PC-3 (cell line): Measurements from ENCODE around the gene FRMPD2. TPM values are rescaled to one million over a fixed set of nuclear protein-coding genes. Genes with fewer than 3 reads are reported as not detected.

Experiments used
- ATAC-seq: fragments of 200-7000 bp; cut with Tn5 transposase; 2 replicates; pipeline ENCODE4 v1.9.1; 2020; ENCODE audit warnings: mild to moderate bottlenecking, moderate library complexity
- BruUV-seq: library from RNA; stranded (reverse); fragments of 400-500 nt; replicated peaks from 2 replicates; lab custom pipeline; 2021; lab: Mats Ljungman, UMichigan
- CTCF ChIA-PET: fragments of 300-600 bp; sonication (Branson Sonifier 250); formaldehyde crosslinking; loops from one replicate; lab custom pipeline; 2022; ENCODE audit warnings: antibody characterized with exemption; lab: Charles Lee
- POLR2A ChIA-PET: fragments of 300-600 bp; sonication (Branson Sonifier 250); formaldehyde crosslinking; loops from one replicate; lab custom pipeline; 2022; ENCODE audit warnings: antibody characterized with exemption; ENCODE audit not compliant: unreplicated experiment; lab: Charles Lee
- DNase-seq: peaks from one replicate; pipeline ENCODE4 v3.0.0-alpha.2; 2015
- H2AFZ ChIP-seq: fragments of 300-600 bp; sonication (generic); 2 replicates; pipeline ENCODE4 v1.6.0; 2016; ENCODE audit warnings: antibody characterized with exemption, low read length
- H3F3A ChIP-seq: fragments of 300-600 bp; sonication (generic); one replicate; pipeline ENCODE4 v1.6.0; 2017; ENCODE audit warnings: antibody characterized with exemption, low read length, control low read depth, mild to moderate bottlenecking; ENCODE audit not compliant: unreplicated experiment
- H3K27ac ChIP-seq: fragments of 300-600 bp; sonication (generic); 2 replicates; pipeline ENCODE4 v1.5.1; 2016; ENCODE audit warnings: mild to moderate bottlenecking, low read length
- H3K27me3 ChIP-seq: fragments of 300-600 bp; sonication (generic); 2 replicates; pipeline ENCODE4 v1.6.1; 2016; ENCODE audit warnings: low read length, mixed read lengths
- H3K36me3 ChIP-seq: fragments of 300-600 bp; sonication (generic); 2 replicates; pipeline ENCODE4 v1.6.1; 2016; ENCODE audit warnings: low read depth, mixed run types, low read length, mixed read lengths
- H3K4me1 ChIP-seq: fragments of 300-600 bp; sonication (generic); 2 replicates; pipeline ENCODE4 v1.5.1; 2016; ENCODE audit warnings: low read length; ENCODE audit not compliant: insufficient read depth
- H3K4me2 ChIP-seq: fragments of 300-600 bp; sonication (generic); 2 replicates; pipeline ENCODE4 v1.6.0; 2016; ENCODE audit warnings: low read length
- H3K4me3 ChIP-seq: fragments of 300-600 bp; sonication (generic); 2 replicates; pipeline ENCODE4 v1.5.1; 2016; ENCODE audit warnings: mild to moderate bottlenecking, low read length, mixed read lengths
- H3K79me2 ChIP-seq: fragments of 300-600 bp; sonication (generic); 2 replicates; pipeline ENCODE4 v1.6.1; 2017; ENCODE audit warnings: low read length, mixed read lengths
- H3K9ac ChIP-seq: fragments of 300-600 bp; sonication (generic); 2 replicates; pipeline ENCODE4 v1.6.0; 2016; ENCODE audit warnings: mild to moderate bottlenecking, low read length
- H3K9me2 ChIP-seq: fragments of 300-600 bp; sonication (generic); replicated peaks from 2 replicates; pipeline ENCODE4 v1.6.1; 2016; ENCODE audit warnings: mixed run types, low read length, mixed read lengths
- H3K9me3 ChIP-seq: fragments of 300-600 bp; sonication (generic); 2 replicates; pipeline ENCODE4 v1.6.1; 2016; ENCODE audit warnings: low read length, mixed read lengths
- H4K20me1 ChIP-seq: fragments of 300-600 bp; sonication (generic); 2 replicates; pipeline ENCODE4 v1.6.1; 2016; ENCODE audit warnings: low read length, mixed read lengths
- EZH2 ChIP-seq: fragments of 300-600 bp; sonication (generic); IDR thresholded peaks from one replicate; pipeline ENCODE4 v1.6.1; 2017; ENCODE audit warnings: antibody characterized with exemption, mild to moderate bottlenecking, low read length; ENCODE audit not compliant: unreplicated experiment
- EZH2phosphoT487 ChIP-seq: fragments of 300-600 bp; sonication (generic); IDR thresholded peaks from 2 replicates; pipeline ENCODE4 v1.6.1; 2018; ENCODE audit warnings: mild to moderate bottlenecking, antibody characterized with exemption, low read length, borderline replicate concordance
- intact Hi-C: fragments of 100-400 bp; cut with micrococcal nuclease; formaldehyde crosslinking; loops from 2 replicates; pipeline ENCODE4 v1.9.0; 2023
- total RNA-seq: library from RNA; depleted of rRNA; stranded (reverse); fragments of >200 nt; gene quantifications from 2 replicates; pipeline ENCODE4 v1.2.3, GENCODE V29; 2014
- TF ChIP-seq, protein P1 (sequence below): fragments of 300-600 bp; sonication (generic); conservative IDR thresholded peaks from 2 replicates; pipeline ENCODE4 v1.5.1; 2017; ENCODE audit warnings: antibody characterized with exemption, low read depth, mild to moderate bottlenecking, low read length

FRMPD2 gene
- total RNA-seq, 1 experiment from 2014 or later = 0.11 TPM

DNA sequence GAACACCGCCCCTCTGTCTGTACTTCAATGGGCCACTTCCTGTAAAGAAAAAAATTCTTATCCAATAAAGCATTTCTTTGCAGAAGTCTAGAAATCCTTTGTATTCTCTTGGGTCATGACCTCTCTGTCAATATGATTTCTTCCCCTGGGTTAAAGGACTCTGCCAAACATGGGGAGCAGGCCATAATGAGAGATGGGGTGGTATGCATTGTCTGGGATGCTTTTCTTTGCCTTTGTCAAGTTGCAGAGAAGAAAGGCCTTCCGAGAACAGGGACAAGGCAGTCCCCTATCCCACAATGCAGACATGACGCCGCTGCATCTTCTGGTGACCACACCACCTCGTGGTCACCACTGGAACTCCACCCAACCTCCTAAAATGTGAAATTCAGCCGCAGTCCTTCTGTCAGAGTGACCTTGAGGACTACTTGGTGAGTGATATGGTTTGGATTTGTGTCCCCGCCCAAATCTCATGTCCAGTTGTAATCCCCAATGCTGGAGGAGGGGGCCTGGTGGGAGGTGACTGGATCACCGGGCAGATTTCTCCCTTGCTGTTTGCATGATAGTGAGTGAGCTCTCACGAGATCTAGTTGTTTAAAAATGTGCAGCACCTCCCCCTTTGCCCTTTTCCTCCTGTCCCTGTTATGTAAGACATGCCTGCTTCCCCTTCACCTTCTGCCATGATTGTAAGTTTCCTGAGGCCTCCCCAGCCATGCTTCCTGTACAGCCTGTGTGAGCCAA lies 15.2 kb upstream of the FRMPD2 start:
- ChIA-PET POLR2A (no interaction called here), CTCF (no interaction called here)
- Histone ChIP-seq H3K9me2 (no peaks in the 10 kb centered on the region), H3K9ac (no peak overlapping the region), H3K4me3 (no peak overlapping the region), H3K27ac (no peak overlapping the region), H3K27me3 (no peaks in the 10 kb centered on the region; the same call in 1 of the 2 replicates), H2AFZ (no peak overlapping the region), H3K79me2 (no peaks in the 10 kb centered on the region), H3K36me3 (no peaks in the 10 kb centered on the region), H4K20me1 (no peaks in the 10 kb centered on the region), H3K9me3 (no peaks in the 10 kb centered on the region), H3F3A (no peaks in the 10 kb centered on the region), H3K4me2 (no peak overlapping the region), H3K4me1 (no peaks in the 10 kb centered on the region)
- intact Hi-C loops = loop anchor here (2.0 kb wide), 1 partner anchor 75 kb away; no protein-coding TSS in a partner anchor
- peak; percentile 57 for DNase-seq
- no peak for TF ChIP-seq EZH2phosphoT487
- TF ChIP-seq, protein P1, sequence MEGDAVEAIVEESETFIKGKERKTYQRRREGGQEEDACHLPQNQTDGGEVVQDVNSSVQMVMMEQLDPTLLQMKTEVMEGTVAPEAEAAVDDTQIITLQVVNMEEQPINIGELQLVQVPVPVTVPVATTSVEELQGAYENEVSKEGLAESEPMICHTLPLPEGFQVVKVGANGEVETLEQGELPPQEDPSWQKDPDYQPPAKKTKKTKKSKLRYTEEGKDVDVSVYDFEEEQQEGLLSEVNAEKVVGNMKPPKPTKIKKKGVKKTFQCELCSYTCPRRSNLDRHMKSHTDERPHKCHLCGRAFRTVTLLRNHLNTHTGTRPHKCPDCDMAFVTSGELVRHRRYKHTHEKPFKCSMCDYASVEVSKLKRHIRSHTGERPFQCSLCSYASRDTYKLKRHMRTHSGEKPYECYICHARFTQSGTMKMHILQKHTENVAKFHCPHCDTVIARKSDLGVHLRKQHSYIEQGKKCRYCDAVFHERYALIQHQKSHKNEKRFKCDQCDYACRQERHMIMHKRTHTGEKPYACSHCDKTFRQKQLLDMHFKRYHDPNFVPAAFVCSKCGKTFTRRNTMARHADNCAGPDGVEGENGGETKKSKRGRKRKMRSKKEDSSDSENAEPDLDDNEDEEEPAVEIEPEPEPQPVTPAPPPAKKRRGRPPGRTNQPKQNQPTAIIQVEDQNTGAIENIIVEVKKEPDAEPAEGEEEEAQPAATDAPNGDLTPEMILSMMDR = peak; percentile 72
- ATAC-seq = peak; percentile 71
- no TSS peak for BruUV-seq

DNA sequence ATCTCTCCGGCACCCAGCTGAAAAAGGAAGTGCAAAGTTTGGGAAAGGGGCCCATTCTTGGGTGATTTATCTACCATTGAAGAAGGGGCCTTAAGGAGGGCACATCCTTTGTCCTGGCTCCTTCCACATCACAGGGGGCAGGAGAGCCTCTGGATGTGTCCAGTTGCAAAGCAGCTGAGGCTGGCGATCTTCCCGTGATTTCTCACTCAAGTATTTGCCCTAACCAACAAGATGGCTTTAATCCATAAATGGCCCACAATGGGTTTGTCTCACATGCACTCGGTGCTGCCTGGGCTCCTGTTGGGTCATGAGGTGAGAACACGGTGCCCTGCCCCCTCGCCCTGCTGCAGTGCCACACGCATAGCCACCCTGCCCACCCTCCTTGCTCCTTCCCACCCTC lies 14.2 kb upstream of the FRMPD2 start:
- POLR2A ChIA-PET = no interaction called here
- H3K4me2 ChIP-seq = no peak overlapping the region

More for the DNA sequence above, 14.2 kb upstream of the FRMPD2 start:
- CTCF ChIA-PET = no interaction called here
- Histone ChIP-seq H2AFZ (no peak overlapping the region), H3K27me3 (no peaks in the 10 kb centered on the region; the same call in 1 of the 2 replicates), H3K9me2 (no peaks in the 10 kb centered on the region), H3K9me3 (no peaks in the 10 kb centered on the region), H3K9ac (no peak overlapping the region), H3K4me3 (no peak overlapping the region), H3K27ac (no peak overlapping the region), H3F3A (no peaks in the 10 kb centered on the region), H3K36me3 (no peaks in the 10 kb centered on the region), H3K4me1 (no peaks in the 10 kb centered on the region), H3K79me2 (no peaks in the 10 kb centered on the region), H4K20me1 (no peaks in the 10 kb centered on the region)
- no peak for DNase-seq
- no TSS peak for BruUV-seq
- TF ChIP-seq EZH2phosphoT487 (no peak), EZH2 (no peak)
- TF ChIP-seq, protein P1 = no peak
- intact Hi-C loops = loop anchor here (2.0 kb wide), 1 partner anchor 74 kb away; no protein-coding TSS in a partner anchor
- no peak for ATAC-seq
